Upper lobe of right lung (tissue), 1 donor: ENCODE data around the gene SYS1. TPM values are rescaled to one million over a fixed set of nuclear protein-coding genes. Genes with fewer than 3 reads are reported as not detected.

Experiments
- ATAC-seq: fragments of 200-7000 bp; cut with Tn5 transposase; one replicate; pipeline ENCODE4 v1.9.1; 2020; ENCODE audit warnings: mild to moderate bottlenecking, moderate library complexity
- DNase-seq: peaks from one replicate; pipeline ENCODE4 v3.0.0-alpha.2; 2020
- H3K27ac ChIP-seq: fragments of 200-600 bp; one replicate; pipeline ENCODE4 v1.8.0; 2022
- H3K27me3 ChIP-seq: fragments of 200-600 bp; one replicate; pipeline ENCODE4 v1.8.0; 2022; ENCODE audit warnings: mild to moderate bottlenecking
- H3K36me3 ChIP-seq: fragments of 200-600 bp; one replicate; pipeline ENCODE4 v1.8.0; 2022
- H3K4me1 ChIP-seq: fragments of 200-600 bp; one replicate; pipeline ENCODE4 v1.8.0; 2022
- H3K4me3 ChIP-seq: fragments of 200-600 bp; one replicate; pipeline ENCODE4 v1.8.0; 2022; ENCODE audit warnings: mild to moderate bottlenecking
- H3K9me3 ChIP-seq: fragments of 200-600 bp; one replicate; pipeline ENCODE4 v1.8.0; 2022
- intact Hi-C: fragments of 100-400 bp; cut with DNase I; formaldehyde crosslinking; loops from one replicate; pipeline ENCODE4 v1.11.0; 2022
- total RNA-seq: library from RNA; stranded (reverse); fragmentation: NEBNext Ultra II Directional; extraction: Animal tissue kit (Norgen Biotek cat#: 25700); gene quantifications from one replicate; pipeline ENCODE4 v1.2.1, GENCODE V29; 2021
- TF ChIP-seq, protein P1 (sequence below): fragments of 200-600 bp; IDR thresholded peaks from one replicate; pipeline ENCODE4 v1.8.0; 2022; ENCODE audit warnings: antibody characterized with exemption
- donor health status: DM: no; HTN: yes; CAD: no; lungs with severe emphysema.

SYS1 gene
- total RNA-seq, 1 donor from 2014 or later, result 46.5 TPM

DNA sequence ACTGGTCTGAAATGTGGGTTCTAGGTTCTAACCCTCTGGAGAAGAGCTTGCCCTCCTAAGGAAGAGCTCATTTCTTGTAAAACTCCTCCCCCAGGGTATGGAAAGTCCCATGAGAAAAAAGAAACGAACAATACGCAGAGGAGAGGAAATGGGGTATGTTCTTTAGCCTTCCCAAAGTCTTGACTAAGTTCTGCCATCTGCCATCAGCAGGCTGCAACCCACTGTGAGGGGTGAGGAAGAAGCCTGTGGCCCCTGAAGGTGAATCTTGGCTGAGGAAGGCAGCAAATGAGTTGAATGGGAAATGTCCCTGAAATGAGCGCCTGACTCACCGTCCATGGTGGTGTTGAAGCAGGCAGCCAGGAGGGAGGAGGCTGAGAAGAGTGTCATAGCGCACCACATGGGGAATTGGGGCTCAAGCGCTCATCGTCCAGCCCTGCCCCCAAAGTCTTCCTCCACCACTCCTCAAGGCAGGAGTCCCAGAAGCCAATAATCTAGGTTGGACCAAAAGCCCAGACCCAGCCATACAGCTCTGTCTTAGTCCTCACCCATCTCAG is 44.5 kb upstream of the SYS1 start:
- H3K27me3 ChIP-seq, result peaks cover 33% of the 10 kb centered on the region
- H3K9me3 ChIP-seq, result no peaks in the 10 kb centered on the region
- H3K27ac ChIP-seq, result no peak overlapping the region
- H3K4me3 ChIP-seq, result no peak overlapping the region
- no peaks in the 10 kb centered on the region for H3K4me1 ChIP-seq
- no peak for ATAC-seq
- no peak for DNase-seq
- H3K36me3 ChIP-seq, result no peaks in the 10 kb centered on the region
- intact Hi-C loops, result no loop called here
- TF ChIP-seq, protein P1, sequence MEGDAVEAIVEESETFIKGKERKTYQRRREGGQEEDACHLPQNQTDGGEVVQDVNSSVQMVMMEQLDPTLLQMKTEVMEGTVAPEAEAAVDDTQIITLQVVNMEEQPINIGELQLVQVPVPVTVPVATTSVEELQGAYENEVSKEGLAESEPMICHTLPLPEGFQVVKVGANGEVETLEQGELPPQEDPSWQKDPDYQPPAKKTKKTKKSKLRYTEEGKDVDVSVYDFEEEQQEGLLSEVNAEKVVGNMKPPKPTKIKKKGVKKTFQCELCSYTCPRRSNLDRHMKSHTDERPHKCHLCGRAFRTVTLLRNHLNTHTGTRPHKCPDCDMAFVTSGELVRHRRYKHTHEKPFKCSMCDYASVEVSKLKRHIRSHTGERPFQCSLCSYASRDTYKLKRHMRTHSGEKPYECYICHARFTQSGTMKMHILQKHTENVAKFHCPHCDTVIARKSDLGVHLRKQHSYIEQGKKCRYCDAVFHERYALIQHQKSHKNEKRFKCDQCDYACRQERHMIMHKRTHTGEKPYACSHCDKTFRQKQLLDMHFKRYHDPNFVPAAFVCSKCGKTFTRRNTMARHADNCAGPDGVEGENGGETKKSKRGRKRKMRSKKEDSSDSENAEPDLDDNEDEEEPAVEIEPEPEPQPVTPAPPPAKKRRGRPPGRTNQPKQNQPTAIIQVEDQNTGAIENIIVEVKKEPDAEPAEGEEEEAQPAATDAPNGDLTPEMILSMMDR, result no peak

DNA sequence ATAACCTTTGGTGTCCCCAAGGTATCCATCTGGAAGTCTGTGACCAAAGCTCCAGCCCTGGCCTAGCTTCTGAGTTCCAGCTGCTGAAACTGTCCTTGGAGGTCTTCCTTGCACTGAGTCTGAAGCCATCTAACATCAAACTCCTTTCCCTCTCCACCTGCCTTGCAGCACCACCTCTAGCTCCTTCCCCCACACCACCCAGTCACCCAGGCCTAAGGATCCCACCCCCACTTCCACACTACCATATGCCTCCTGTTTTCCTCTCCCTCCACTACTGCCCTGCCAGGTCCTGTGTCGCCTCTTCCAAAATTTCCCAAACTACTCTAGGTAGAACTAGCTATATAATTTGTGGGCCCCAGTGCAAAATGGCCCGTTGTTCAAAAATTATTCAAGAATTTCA is 44.0 kb upstream of the SYS1 start:
- Histone ChIP-seq H3K4me3 (no peak overlapping the region), H3K27me3 (peaks cover 28% of the 10 kb centered on the region), H3K4me1 (no peaks in the 10 kb centered on the region), H3K36me3 (no peaks in the 10 kb centered on the region), H3K27ac (no peak overlapping the region), H3K9me3 (no peaks in the 10 kb centered on the region)
- DNase-seq, result peak; percentile 2
- intact Hi-C loops, result no loop called here
- TF ChIP-seq, protein P1, result no peak
- ATAC-seq, result no peak

DNA sequence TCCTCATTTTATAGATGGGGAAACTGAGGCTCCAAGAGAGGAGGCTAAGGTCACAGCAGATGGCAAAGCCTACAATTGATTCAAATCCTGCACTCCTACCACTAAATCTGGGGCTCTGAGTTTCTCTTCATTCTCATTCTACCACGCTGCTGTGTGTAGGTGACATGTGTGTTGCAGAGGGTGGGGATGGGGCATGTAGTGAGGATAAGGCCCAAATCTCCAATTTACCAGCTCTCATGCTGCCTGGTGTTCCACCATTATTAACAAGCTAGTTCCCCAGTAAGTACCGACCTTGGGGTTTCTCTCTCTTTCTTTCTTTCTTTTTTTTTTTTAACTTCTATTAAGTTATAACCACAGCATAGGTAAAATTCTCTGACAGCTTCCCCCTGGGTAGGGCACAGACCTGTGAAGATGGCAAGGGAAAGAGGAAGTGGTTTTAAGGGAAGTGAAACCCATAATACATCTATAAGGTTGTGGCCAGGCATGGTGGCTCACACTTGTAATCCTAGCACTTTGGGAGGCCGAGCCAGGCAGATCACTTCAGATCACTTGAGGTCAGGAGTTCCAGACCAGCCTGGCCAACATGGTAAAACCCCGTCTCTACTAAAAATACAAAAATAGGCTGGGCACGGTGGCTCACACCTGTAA is 41.9 kb upstream of the SYS1 start:
- DNase-seq (peak; percentile 36), ATAC-seq (peak; percentile 31)
- Histone ChIP-seq H3K27me3 (peaks cover 14% of the 10 kb centered on the region), H3K36me3 (peaks cover 11% of the 10 kb centered on the region), H3K4me1 (no peaks in the 10 kb centered on the region), H3K27ac (no peak overlapping the region), H3K4me3 (no peak overlapping the region), H3K9me3 (no peaks in the 10 kb centered on the region)
- intact Hi-C loops, result loop anchor here (5.0 kb wide), 1 partner anchor 116 kb away; no protein-coding TSS in a partner anchor
- TF ChIP-seq, protein P1, result no peak

DNA sequence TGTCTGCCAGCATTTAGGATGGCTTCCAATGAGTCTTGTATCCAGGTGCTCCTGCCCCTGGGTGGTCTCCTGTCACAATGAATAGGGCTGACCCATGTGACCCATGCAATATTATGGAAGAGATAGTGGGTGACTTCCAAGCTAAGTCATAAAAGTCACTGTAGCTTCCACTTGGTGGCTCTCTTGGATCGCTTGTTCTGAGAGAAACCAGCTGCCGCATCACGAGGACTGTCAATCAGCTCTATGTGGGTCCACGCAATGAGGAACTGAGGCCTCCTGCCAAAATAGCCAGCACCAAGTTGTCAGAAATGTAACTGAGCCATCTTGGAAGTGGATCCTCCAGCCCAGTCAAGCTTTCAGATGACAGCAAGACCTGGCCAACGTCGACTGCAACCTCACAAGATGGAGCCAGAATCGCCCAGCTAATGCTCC is 40.0 kb upstream of the SYS1 start:
- H3K27me3 ChIP-seq, result no peaks in the 10 kb centered on the region
- H3K36me3 ChIP-seq, result peaks cover 30% of the 10 kb centered on the region
- DNase-seq (peak; percentile 73), ATAC-seq (peak; percentile 83)
- no peaks in the 10 kb centered on the region for H3K9me3 ChIP-seq
- no peak overlapping the region for H3K27ac ChIP-seq
- no peaks in the 10 kb centered on the region for H3K4me1 ChIP-seq
- TF ChIP-seq, protein P1, result peak; percentile 32
- intact Hi-C loops, result loop anchor here (5.0 kb wide), 1 partner anchor 114 kb away; no protein-coding TSS in a partner anchor
- no peak overlapping the region for H3K4me3 ChIP-seq

DNA sequence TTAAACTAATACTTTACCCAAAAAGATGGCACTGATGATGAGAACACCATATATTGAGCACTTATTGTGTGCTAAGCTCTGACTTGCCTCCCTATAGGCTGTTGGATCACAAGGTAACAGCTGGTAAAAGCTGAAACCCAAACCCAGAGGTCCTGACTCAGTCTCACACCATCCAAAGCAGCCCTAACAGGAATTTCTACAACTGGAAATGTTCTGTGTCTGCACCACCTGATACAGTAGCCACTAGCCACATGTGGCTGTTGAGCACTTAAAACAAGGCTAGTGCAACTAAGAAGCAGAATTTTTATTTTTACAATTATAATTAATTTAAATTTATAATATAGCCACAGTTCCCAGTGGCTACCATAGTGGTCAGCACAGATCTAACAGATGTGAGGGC is 39.2 kb upstream of the SYS1 start:
- intact Hi-C loops, result loop anchor here (5.0 kb wide), 1 partner anchor 114 kb away; no protein-coding TSS in a partner anchor
- TF ChIP-seq, protein P1, result no peak
- no peak overlapping the region for H3K27ac ChIP-seq
- no peaks in the 10 kb centered on the region for H3K4me1 ChIP-seq
- ATAC-seq (peak; percentile 7), DNase-seq (no peak)
- H3K9me3 ChIP-seq, result no peaks in the 10 kb centered on the region
- peaks cover 37% of the 10 kb centered on the region for H3K36me3 ChIP-seq
- no peaks in the 10 kb centered on the region for H3K27me3 ChIP-seq
- no peak overlapping the region for H3K4me3 ChIP-seq
